Neural cell (in vitro differentiated cells): ENCODE measurements around the gene CHCHD3. TPM values are rescaled to one million over a fixed set of nuclear protein-coding genes. Genes with fewer than 3 reads are reported as not detected.
"Not testable (repeated sequence)": the region's sequence is repeated elsewhere in the genome, so short reads cannot be mapped to it uniquely, and the experiment has no call there.

Experiments
- H2AFZ ChIP-seq: fragments of 200-600, 300-800 bp; sonication (generic), shearing (Covaris generic); 2 replicates; pipeline ENCODE4 v1.6.0; 2014; ENCODE audit warnings: low read depth, mild to moderate bottlenecking, antibody characterized with exemption, low read length, moderate library complexity
- H3F3A ChIP-seq: fragments of 200-600 bp; shearing (Covaris generic); 2 replicates; pipeline ENCODE4 v1.6.1; 2016; ENCODE audit warnings: mild to moderate bottlenecking, moderate library complexity, mixed read lengths, antibody characterized with exemption, low read length; ENCODE audit not compliant: insufficient read depth, poor library complexity, severe bottlenecking
- H3K27ac ChIP-seq: fragments of 200-600, 300-800 bp; sonication (generic), shearing (Covaris generic); 2 replicates; pipeline ENCODE4 v1.5.1; 2014; ENCODE audit warnings: mild to moderate bottlenecking, low read length, moderate library complexity
- H3K27me3 ChIP-seq: fragments of 300-800, 200-600 bp; sonication (generic), shearing (Covaris generic); 2 replicates; pipeline ENCODE4 v1.6.0; 2014; ENCODE audit warnings: mild to moderate bottlenecking, low read depth, low read length, moderate library complexity; ENCODE audit not compliant: insufficient read depth
- H3K36me3 ChIP-seq: fragments of 300-800, 200-600 bp; sonication (generic), shearing (Covaris generic); 2 replicates; pipeline ENCODE4 v1.5.1; 2014; ENCODE audit warnings: mild to moderate bottlenecking, antibody characterized with exemption, low read length, moderate library complexity; ENCODE audit not compliant: insufficient read depth
- H3K4me2 ChIP-seq: fragments of 300-800, 200-600 bp; sonication (generic), shearing (Covaris generic); 2 replicates; pipeline ENCODE4 v1.6.0; 2014; ENCODE audit warnings: mild to moderate bottlenecking, low read length
- H3K4me3 ChIP-seq: fragments of 300-800, 200-600 bp; sonication (generic), shearing (Covaris generic); 2 replicates; pipeline ENCODE4 v1.5.1; 2014; ENCODE audit warnings: mild to moderate bottlenecking, low read length, moderate library complexity
- H3K79me2 ChIP-seq: fragments of 200-600 bp; shearing (Covaris generic); replicated peaks from 2 replicates; pipeline ENCODE4 v1.6.0; 2014; ENCODE audit warnings: mild to moderate bottlenecking, low read length, moderate library complexity; ENCODE audit not compliant: insufficient read depth
- H3K9ac ChIP-seq: fragments of 300-800, 200-600 bp; sonication (generic), shearing (Covaris generic); 2 replicates; pipeline ENCODE4 v1.6.1; 2016; ENCODE audit warnings: mild to moderate bottlenecking, low read length, mixed read lengths
- H3K9me2 ChIP-seq: fragments of 200-600 bp; shearing (Covaris generic); 2 replicates; pipeline ENCODE4 v1.6.1; 2016; ENCODE audit warnings: mild to moderate bottlenecking, low read length, mixed read lengths; ENCODE audit not compliant: insufficient read depth
- H3K9me3 ChIP-seq: fragments of 200-600, 300-800 bp; sonication (generic), shearing (Covaris generic); 2 replicates; pipeline ENCODE4 v1.6.1; 2016; ENCODE audit warnings: mild to moderate bottlenecking, mixed run types, low read length, moderate library complexity, mixed read lengths
- H4K20me1 ChIP-seq: fragments of 200-600 bp; shearing (Covaris generic); 2 replicates; pipeline ENCODE4 v1.6.1; 2016; ENCODE audit warnings: mild to moderate bottlenecking, mixed run types; ENCODE audit not compliant: insufficient read depth
- EP300 ChIP-seq: fragments of 450-650 bp; conservative IDR thresholded peaks from 2 replicates; pipeline ENCODE4 v1.6.1; 2014; ENCODE audit warnings: antibody characterized with exemption, mild to moderate bottlenecking, moderate library complexity; ENCODE audit not compliant: poor library complexity, severe bottlenecking
- EZH2 ChIP-seq: fragments of 200-600, 300-800 bp; shearing (Covaris generic), sonication (generic); IDR thresholded peaks from 2 replicates; pipeline ENCODE4 v1.6.1; 2014; ENCODE audit warnings: antibody characterized with exemption, low read length, borderline replicate concordance, mild to moderate bottlenecking; ENCODE audit not compliant: insufficient read depth, poor library complexity, severe bottlenecking
- MXI1 ChIP-seq: fragments of 450-650 bp; conservative IDR thresholded peaks from 2 replicates; pipeline ENCODE4 v1.6.1; 2014; ENCODE audit warnings: antibody characterized with exemption, mild to moderate bottlenecking; ENCODE audit not compliant: poor library complexity, severe bottlenecking
- POLR2AphosphoS5 ChIP-seq: IDR thresholded peaks from 2 replicates; pipeline ENCODE4 v1.6.1; 2012
- RAD21 ChIP-seq: fragments of 450-650 bp; conservative IDR thresholded peaks from 2 replicates; pipeline ENCODE4 v1.6.1; 2014; ENCODE audit warnings: antibody characterized with exemption, mild to moderate bottlenecking, moderate library complexity
- SMC3 ChIP-seq: fragments of 450-650 bp; conservative IDR thresholded peaks from 2 replicates; pipeline ENCODE4 v1.6.1; 2014; ENCODE audit warnings: antibody characterized with exemption, mild to moderate bottlenecking, moderate library complexity; ENCODE audit not compliant: poor library complexity
- polyA plus RNA-seq: library from polyadenylated mRNA; depleted of rRNA; stranded (reverse); fragments of >200 nt; gene quantifications from 2 replicates; pipeline ENCODE4 v1.2.3, GENCODE V29; 2014
- TF ChIP-seq, protein P1 (sequence below): IDR thresholded peaks from 2 replicates; pipeline ENCODE4 v1.6.1; 2012; ENCODE audit warnings: borderline replicate concordance
- TF ChIP-seq, protein P2 (sequence below): fragments of 450-650 bp; IDR thresholded peaks from 2 replicates; pipeline ENCODE4 v1.5.1; 2014; ENCODE audit warnings: antibody characterized with exemption, mild to moderate bottlenecking, moderate library complexity; ENCODE audit not compliant: poor library complexity, severe bottlenecking

Gene CHCHD3
- polyA plus RNA-seq, 1 donor from 2014 or later = 89.9 TPM

DNA sequence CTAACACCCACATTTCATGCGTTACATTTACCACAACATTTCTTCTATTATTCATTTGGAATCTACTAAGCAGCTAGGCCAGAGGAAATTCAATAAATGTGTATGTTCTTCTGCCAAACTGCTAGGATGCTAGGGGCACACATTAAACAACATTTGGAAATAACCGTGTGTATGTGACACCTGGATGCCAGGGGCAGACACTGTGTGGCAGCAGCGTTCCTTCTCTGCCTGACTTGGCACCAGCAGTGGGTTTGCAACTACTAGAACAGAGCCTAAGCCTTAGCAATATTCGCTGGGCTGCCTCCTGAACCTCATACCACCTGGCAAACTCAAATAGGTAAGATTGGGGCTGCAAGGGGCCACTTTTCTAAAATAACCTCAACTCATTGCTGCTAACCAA is 182.1 kb downstream of the CHCHD3 start:
- Histone ChIP-seq H2AFZ (no peak overlapping the region), H3K4me3 (no peak overlapping the region), H3F3A (no peaks in the 10 kb centered on the region), H3K27ac (no peak overlapping the region), H3K9ac (no peak overlapping the region), H3K36me3 (no peaks in the 10 kb centered on the region), H3K9me3 (no peaks in the 10 kb centered on the region), H3K4me2 (no peak overlapping the region), H4K20me1 (no peaks in the 10 kb centered on the region), H3K79me2 (no peaks in the 10 kb centered on the region), H3K27me3 (no peaks in the 10 kb centered on the region), H3K9me2 (no peaks in the 10 kb centered on the region)
- TF ChIP-seq, protein P1, sequence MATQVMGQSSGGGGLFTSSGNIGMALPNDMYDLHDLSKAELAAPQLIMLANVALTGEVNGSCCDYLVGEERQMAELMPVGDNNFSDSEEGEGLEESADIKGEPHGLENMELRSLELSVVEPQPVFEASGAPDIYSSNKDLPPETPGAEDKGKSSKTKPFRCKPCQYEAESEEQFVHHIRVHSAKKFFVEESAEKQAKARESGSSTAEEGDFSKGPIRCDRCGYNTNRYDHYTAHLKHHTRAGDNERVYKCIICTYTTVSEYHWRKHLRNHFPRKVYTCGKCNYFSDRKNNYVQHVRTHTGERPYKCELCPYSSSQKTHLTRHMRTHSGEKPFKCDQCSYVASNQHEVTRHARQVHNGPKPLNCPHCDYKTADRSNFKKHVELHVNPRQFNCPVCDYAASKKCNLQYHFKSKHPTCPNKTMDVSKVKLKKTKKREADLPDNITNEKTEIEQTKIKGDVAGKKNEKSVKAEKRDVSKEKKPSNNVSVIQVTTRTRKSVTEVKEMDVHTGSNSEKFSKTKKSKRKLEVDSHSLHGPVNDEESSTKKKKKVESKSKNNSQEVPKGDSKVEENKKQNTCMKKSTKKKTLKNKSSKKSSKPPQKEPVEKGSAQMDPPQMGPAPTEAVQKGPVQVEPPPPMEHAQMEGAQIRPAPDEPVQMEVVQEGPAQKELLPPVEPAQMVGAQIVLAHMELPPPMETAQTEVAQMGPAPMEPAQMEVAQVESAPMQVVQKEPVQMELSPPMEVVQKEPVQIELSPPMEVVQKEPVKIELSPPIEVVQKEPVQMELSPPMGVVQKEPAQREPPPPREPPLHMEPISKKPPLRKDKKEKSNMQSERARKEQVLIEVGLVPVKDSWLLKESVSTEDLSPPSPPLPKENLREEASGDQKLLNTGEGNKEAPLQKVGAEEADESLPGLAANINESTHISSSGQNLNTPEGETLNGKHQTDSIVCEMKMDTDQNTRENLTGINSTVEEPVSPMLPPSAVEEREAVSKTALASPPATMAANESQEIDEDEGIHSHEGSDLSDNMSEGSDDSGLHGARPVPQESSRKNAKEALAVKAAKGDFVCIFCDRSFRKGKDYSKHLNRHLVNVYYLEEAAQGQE = no peak
- TF ChIP-seq RAD21 (peak; percentile 34), SMC3 (peak; percentile 22), EZH2 (no peak)
- TF ChIP-seq, protein P2, sequence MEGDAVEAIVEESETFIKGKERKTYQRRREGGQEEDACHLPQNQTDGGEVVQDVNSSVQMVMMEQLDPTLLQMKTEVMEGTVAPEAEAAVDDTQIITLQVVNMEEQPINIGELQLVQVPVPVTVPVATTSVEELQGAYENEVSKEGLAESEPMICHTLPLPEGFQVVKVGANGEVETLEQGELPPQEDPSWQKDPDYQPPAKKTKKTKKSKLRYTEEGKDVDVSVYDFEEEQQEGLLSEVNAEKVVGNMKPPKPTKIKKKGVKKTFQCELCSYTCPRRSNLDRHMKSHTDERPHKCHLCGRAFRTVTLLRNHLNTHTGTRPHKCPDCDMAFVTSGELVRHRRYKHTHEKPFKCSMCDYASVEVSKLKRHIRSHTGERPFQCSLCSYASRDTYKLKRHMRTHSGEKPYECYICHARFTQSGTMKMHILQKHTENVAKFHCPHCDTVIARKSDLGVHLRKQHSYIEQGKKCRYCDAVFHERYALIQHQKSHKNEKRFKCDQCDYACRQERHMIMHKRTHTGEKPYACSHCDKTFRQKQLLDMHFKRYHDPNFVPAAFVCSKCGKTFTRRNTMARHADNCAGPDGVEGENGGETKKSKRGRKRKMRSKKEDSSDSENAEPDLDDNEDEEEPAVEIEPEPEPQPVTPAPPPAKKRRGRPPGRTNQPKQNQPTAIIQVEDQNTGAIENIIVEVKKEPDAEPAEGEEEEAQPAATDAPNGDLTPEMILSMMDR = no peak

DNA sequence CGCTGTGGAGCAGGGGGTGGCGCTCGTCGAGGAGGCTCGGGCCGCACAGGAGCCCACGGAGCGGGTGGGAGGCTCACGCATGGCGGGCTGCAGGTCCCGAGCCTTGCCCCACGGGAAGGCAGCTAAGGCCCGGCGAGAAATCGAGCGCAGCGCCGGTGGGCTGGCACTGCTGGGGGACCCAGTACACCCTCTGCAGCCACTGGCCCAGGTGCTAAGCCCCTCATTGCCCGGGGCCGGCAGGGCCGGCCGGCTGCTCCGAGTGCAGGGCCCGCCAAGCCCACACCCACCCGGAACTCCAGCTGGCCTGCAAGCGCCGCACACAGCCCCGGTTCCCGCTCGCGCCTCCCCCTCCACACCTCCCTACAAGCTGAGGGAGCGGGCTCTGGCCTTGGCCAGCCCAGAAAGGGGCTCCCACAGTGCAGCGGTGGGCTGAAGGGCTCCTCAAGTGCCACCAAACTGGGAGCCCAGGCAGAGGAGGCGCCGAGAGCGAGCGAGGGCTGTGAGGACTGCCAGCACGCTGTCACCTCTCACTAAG is 183.2 kb downstream of the CHCHD3 start:
- H3K4me2 ChIP-seq, H3K27me3 ChIP-seq, H3F3A ChIP-seq, H3K9ac ChIP-seq, H3K4me3 ChIP-seq, H3K9me2 ChIP-seq, H2AFZ ChIP-seq, H4K20me1 ChIP-seq, H3K79me2 ChIP-seq, H3K9me3 ChIP-seq, H3K36me3 ChIP-seq, H3K27ac ChIP-seq: not testable (repeated sequence)

DNA sequence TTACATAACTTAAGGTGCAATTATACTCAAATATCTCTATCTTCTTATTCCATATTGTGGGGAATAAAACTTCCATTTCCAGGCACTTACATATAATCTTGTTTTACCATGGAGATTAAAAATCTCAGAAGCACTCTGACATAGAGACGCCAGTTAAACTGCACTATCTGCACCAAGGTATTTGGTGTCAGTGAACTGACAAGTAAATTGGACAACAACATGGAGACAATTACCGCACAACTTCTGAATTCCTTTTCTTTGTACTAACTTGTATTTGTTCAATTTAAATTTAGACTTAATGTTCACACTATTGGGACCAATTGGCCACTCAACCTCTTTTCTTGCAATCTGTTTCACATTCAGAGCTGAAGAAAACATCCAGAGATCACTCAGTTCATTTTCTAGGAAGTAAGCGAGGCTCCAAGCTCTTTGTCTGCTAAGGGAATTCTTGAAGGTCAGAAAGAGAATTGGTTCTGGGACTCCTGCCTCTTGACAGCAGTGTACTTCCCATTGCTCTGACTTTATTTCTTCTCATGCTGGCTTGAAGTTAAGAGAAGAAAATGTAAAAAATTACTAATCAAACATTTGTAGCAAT is 184.7 kb downstream of the CHCHD3 start:
- TF ChIP-seq, protein P1 = peak; percentile 57
- TF ChIP-seq, protein P2 = no peak
- TF ChIP-seq MXI1 = no peak
- TF ChIP-seq POLR2AphosphoS5 = peak; percentile 78
- peak; percentile 90 for TF ChIP-seq EP300
- TF ChIP-seq RAD21 = peak; percentile 13
- TF ChIP-seq SMC3 = peak; percentile 5

More for the DNA sequence above, 184.7 kb downstream of the CHCHD3 start:
- Histone ChIP-seq H4K20me1 (no peaks in the 10 kb centered on the region), H3F3A (no peaks in the 10 kb centered on the region), H3K36me3 (no peaks in the 10 kb centered on the region), H3K79me2 (no peaks in the 10 kb centered on the region), H3K4me2 (peak overlapping the region; percentile 21), H3K9me3 (no peaks in the 10 kb centered on the region), H2AFZ (no peak overlapping the region), H3K27ac (peak overlapping the region; percentile 70), H3K9me2 (no peaks in the 10 kb centered on the region), H3K9ac (peak overlapping the region; percentile 6), H3K4me3 (peak overlapping the region; percentile 34), H3K27me3 (no peaks in the 10 kb centered on the region)
